ENCODE measurements around the gene FAM13A.

- no peak for TF ChIP-seq POLR2A (IDR thresholded peaks at IDR 0.05; ENCODE audit: extremely low read depth, insufficient read length)
- TF ChIP-seq, protein P1, sequence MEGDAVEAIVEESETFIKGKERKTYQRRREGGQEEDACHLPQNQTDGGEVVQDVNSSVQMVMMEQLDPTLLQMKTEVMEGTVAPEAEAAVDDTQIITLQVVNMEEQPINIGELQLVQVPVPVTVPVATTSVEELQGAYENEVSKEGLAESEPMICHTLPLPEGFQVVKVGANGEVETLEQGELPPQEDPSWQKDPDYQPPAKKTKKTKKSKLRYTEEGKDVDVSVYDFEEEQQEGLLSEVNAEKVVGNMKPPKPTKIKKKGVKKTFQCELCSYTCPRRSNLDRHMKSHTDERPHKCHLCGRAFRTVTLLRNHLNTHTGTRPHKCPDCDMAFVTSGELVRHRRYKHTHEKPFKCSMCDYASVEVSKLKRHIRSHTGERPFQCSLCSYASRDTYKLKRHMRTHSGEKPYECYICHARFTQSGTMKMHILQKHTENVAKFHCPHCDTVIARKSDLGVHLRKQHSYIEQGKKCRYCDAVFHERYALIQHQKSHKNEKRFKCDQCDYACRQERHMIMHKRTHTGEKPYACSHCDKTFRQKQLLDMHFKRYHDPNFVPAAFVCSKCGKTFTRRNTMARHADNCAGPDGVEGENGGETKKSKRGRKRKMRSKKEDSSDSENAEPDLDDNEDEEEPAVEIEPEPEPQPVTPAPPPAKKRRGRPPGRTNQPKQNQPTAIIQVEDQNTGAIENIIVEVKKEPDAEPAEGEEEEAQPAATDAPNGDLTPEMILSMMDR (IDR thresholded peaks at IDR 0.05; ENCODE audit: low read depth, low read length) = no peak
Measured at GRCh38 chr4:88763075-88763474, 293.9 kb downstream of the FAM13A start.
